ENCODE results near the gene NACAD. TPM values are rescaled to one million over a fixed set of nuclear protein-coding genes. Genes with fewer than 3 reads are reported as not detected.
A peak's percentile ranks its signal among the peaks of the same experiment; 100 is the strongest.
"Not testable (repeated sequence)": the region's sequence is repeated elsewhere in the genome, so short reads cannot be mapped to it uniquely, and the experiment has no call there.

The NACAD gene
- total RNA-seq, 2 donors from 2014 or later: 0.15 to 0.47 TPM

- no peaks in the 10 kb centered on the region for H3K9me3 ChIP-seq (ENCODE audit: control insufficient read depth, low read length, poor library complexity, severe bottlenecking)
- Mint-ChIP-seq H3K4me1 (peaks cover 16% of the 10 kb centered on the region), H3K27ac (peak overlapping the region; percentile 87), H3K27me3 (no peaks in the 10 kb centered on the region), H3K36me3 (ENCODE audit: low read depth) (peaks cover 2% of the 10 kb centered on the region), H3K4me3 (peak overlapping the region; percentile 73)
- DNase-seq (no peak), ATAC-seq (no peak)
Observed at GRCh38 chr7:45123913-45124710, 35.3 kb upstream of the NACAD start.

GRCh38 chr7:45122975-45123860, 34.4 kb upstream of the NACAD start:
- H3K36me3 Mint-ChIP-seq (ENCODE audit: low read depth): peaks cover 2% of the 10 kb centered on the region
- peak overlapping the region; percentile 87 for H3K27ac Mint-ChIP-seq
- peak overlapping the region; percentile 73 for H3K4me3 Mint-ChIP-seq
- ATAC-seq (peak; percentile 41), DNase-seq (no peak)
- no peaks in the 10 kb centered on the region for H3K9me3 ChIP-seq (ENCODE audit: control insufficient read depth, low read length, poor library complexity, severe bottlenecking)
- H3K27me3 Mint-ChIP-seq: no peaks in the 10 kb centered on the region
- H3K4me1 Mint-ChIP-seq: peaks cover 20% of the 10 kb centered on the region

DNA sequence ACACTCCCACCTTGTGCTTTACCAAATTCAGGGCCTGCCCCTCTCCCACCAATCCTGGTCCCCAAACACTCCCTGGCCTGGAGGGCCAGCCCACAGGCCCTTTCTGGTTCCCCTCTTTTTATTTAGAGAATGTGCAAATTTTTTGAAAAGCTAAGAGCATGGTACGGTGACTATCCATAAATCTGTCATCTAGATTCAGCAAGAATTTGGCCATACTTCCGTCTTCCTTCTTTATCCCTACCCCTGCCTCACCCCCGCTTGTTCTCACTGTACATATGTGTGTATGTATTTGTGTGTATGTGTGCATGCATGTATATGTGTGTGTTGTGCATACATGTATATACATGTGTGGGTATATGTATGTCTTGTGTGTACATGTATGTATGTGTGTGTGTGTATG, 30.8 kb upstream of the NACAD start:
- Mint-ChIP-seq H3K27ac (no peak overlapping the region), H3K27me3 (peaks cover 2% of the 10 kb centered on the region), H3K4me1 (peaks cover 20% of the 10 kb centered on the region), H3K4me3 (no peak overlapping the region), H3K36me3 (ENCODE audit: low read depth) (peaks cover 2% of the 10 kb centered on the region)
- ATAC-seq (no peak), DNase-seq (no peak)
- no peaks in the 10 kb centered on the region for H3K9me3 ChIP-seq (ENCODE audit: control insufficient read depth, low read length, poor library complexity, severe bottlenecking)

GRCh38 chr7:45118889-45119331, 30.1 kb upstream of the NACAD start:
- Mint-ChIP-seq H3K27me3 (peaks cover 7% of the 10 kb centered on the region), H3K4me1 (peaks cover 20% of the 10 kb centered on the region), H3K27ac (no peak overlapping the region), H3K4me3 (no peak overlapping the region), H3K36me3 (ENCODE audit: low read depth) (peaks cover 2% of the 10 kb centered on the region)
- DNase-seq: no peak
- no peak for ATAC-seq
- H3K9me3 ChIP-seq (ENCODE audit: control insufficient read depth, low read length, poor library complexity, severe bottlenecking): no peaks in the 10 kb centered on the region

DNA sequence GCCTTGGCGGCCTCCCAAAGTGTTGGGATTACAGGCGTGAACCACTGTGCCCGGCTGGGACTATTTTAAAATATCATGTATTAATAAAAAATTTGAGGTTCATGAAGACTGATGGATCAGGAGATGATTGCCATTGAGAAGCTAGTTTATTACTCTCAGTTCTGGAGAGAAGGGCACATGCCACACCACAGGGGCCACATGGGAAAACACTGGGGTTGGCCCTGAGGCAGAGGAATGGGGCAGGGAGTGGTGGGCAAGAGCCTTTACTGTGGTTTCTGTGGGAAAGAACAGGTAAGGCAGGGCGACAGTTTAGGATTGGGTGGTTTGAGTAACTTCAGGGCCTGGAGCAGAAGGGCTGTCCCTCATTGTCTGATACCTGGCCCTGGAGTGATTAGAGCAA, 29.5 kb upstream of the NACAD start:
- peaks cover 7% of the 10 kb centered on the region for H3K27me3 Mint-ChIP-seq
- peaks cover 2% of the 10 kb centered on the region for H3K36me3 Mint-ChIP-seq (ENCODE audit: low read depth)
- peaks cover 16% of the 10 kb centered on the region for H3K4me1 Mint-ChIP-seq
- DNase-seq (no peak), ATAC-seq (no peak)
- no peaks in the 10 kb centered on the region for H3K9me3 ChIP-seq (ENCODE audit: control insufficient read depth, low read length, poor library complexity, severe bottlenecking)
- H3K27ac Mint-ChIP-seq: no peak overlapping the region
- H3K4me3 Mint-ChIP-seq: no peak overlapping the region

DNA sequence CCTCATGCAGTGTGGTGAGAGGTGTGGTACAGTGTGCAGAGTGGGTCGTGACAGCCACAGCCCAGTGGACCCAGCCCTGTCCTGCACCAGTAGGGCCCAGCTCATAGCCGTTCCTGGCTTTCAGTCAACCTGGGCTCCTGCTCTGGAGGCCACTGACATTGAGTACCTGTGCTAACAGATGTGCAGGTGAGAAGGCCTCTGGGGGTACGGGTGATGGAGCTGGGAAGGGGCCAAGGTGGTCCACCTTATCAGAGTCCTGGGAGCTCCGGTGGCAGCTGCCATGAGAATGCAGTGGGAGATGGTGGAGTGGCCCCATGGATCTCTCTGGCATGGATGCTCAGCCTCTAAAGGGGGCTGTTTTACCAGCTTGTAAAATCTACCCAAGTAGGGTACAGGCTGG, 28.8 kb upstream of the NACAD start:
- no peak for DNase-seq
- Mint-ChIP-seq H3K27ac (no peak overlapping the region), H3K36me3 (ENCODE audit: low read depth) (peaks cover 2% of the 10 kb centered on the region)

GRCh38 chr7:45116048-45116447, 27.3 kb upstream of the NACAD start:
- peaks cover 20% of the 10 kb centered on the region for H3K4me1 Mint-ChIP-seq
- H3K4me3 Mint-ChIP-seq: no peak overlapping the region
- H3K27ac Mint-ChIP-seq: no peak overlapping the region
- H3K9me3 ChIP-seq (ENCODE audit: control insufficient read depth, low read length, poor library complexity, severe bottlenecking): no peaks in the 10 kb centered on the region
- ATAC-seq (no peak), DNase-seq (no peak)
- peaks cover 7% of the 10 kb centered on the region for H3K27me3 Mint-ChIP-seq
- H3K36me3 Mint-ChIP-seq (ENCODE audit: low read depth): peaks cover 3% of the 10 kb centered on the region

More for the DNA sequence above, 28.8 kb upstream of the NACAD start:
- no peak overlapping the region for H3K4me3 Mint-ChIP-seq
- H3K9me3 ChIP-seq (ENCODE audit: control insufficient read depth, low read length, poor library complexity, severe bottlenecking): no peaks in the 10 kb centered on the region
- ATAC-seq: no peak
- peaks cover 13% of the 10 kb centered on the region for H3K4me1 Mint-ChIP-seq
- H3K27me3 Mint-ChIP-seq: peaks cover 7% of the 10 kb centered on the region

DNA sequence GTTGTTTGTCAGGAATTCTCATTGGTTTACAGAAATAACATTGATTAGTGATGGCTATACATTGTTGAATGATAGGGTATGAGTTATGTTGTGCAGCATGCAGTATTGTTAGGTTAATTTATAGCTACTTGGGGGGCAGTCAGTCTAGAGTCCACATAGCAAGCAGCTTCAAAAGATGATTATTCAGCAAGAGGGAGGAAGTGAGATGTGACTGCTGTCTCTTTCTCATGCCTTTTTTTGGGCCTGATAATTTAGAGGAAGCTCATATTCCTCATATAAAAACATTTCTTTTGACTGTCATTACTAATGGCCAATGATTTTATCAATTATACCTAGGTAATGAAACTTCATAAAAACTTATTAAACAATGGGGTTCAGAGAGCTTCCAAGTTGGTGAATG, 26.2 kb upstream of the NACAD start:
- no peak for ATAC-seq
- Mint-ChIP-seq H3K4me1 (peaks cover 27% of the 10 kb centered on the region), H3K4me3 (no peak overlapping the region), H3K27me3 (peaks cover 7% of the 10 kb centered on the region), H3K36me3 (ENCODE audit: low read depth) (peaks cover 3% of the 10 kb centered on the region), H3K27ac (no peak overlapping the region)
- DNase-seq: no peak
- H3K9me3 ChIP-seq (ENCODE audit: control insufficient read depth, low read length, poor library complexity, severe bottlenecking): no peaks in the 10 kb centered on the region

- not testable (repeated sequence) for H3K27me3 Mint-ChIP-seq; DNase-seq; H3K4me3 Mint-ChIP-seq; H3K9me3 ChIP-seq (ENCODE audit: control insufficient read depth, low read length, poor library complexity, severe bottlenecking); H3K36me3 Mint-ChIP-seq (ENCODE audit: low read depth); ATAC-seq
- Mint-ChIP-seq H3K4me1 (peaks cover 28% of the 10 kb centered on the region), H3K27ac (peak overlapping the region; percentile 60)
Observed at GRCh38 chr7:45114257-45114656, 25.5 kb upstream of the NACAD start.

DNA sequence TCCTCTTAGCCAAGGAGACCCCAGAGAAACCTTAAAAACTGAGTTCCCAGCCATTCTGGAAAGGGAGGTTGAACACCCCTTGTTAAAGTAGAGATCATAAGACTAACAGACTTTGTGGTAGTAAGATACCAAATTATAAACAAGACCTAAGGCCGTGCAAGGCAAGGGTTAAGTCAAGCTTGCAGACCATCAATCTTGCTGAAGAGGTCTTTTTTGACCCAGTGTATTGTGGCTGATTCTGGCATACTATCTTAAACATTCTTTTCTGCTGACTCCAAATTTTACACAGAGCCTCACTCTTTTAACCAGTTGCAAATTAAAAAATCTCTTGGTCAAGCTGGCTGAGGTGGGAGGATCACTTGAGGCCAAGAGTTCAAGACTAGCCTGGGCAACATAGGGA, 23.9 kb upstream of the NACAD start:
- H3K27ac Mint-ChIP-seq: peak overlapping the region; percentile 97
- H3K4me1 Mint-ChIP-seq: peaks cover 30% of the 10 kb centered on the region
- H3K9me3 ChIP-seq (ENCODE audit: control insufficient read depth, low read length, poor library complexity, severe bottlenecking): no peaks in the 10 kb centered on the region
- H3K4me3 Mint-ChIP-seq: peak overlapping the region; percentile 43
- no peak for DNase-seq
- no peak for ATAC-seq
- peaks cover 7% of the 10 kb centered on the region for H3K27me3 Mint-ChIP-seq
- H3K36me3 Mint-ChIP-seq (ENCODE audit: low read depth): peaks cover 3% of the 10 kb centered on the region

- Mint-ChIP-seq H3K27ac (peak within 1 kb of the TSS; percentile 97), H3K36me3 (ENCODE audit: low read depth) (peaks cover 3% of the 10 kb centered on the region), H3K4me1 (peaks cover 31% of the 10 kb centered on the region), H3K27me3 (peaks cover 7% of the 10 kb centered on the region), H3K4me3 (peak within 1 kb of the TSS; percentile 97)
- H3K9me3 ChIP-seq (ENCODE audit: control insufficient read depth, low read length, poor library complexity, severe bottlenecking): no peaks in the 10 kb centered on the region
- DNase-seq (peak; percentile 86 to 89 (median 88)), ATAC-seq (peak; percentile 91)
Observed at GRCh38 chr7:45111298-45112223, 22.8 kb upstream of the NACAD start, which contains the start of gene TBRG4. Gene TBRG4 (minus strand): TSS chr7:45111697. CDS start chr7:45109237, 2,460 bp downstream.

- Mint-ChIP-seq H3K27ac (peak overlapping the region; percentile 49), H3K36me3 (ENCODE audit: low read depth) (peaks cover 3% of the 10 kb centered on the region), H3K27me3 (no peaks in the 10 kb centered on the region), H3K4me1 (peaks cover 31% of the 10 kb centered on the region), H3K4me3 (no peak overlapping the region)
- no peak for ATAC-seq
- DNase-seq: no peak
- no peaks in the 10 kb centered on the region for H3K9me3 ChIP-seq (ENCODE audit: control insufficient read depth, low read length, poor library complexity, severe bottlenecking)
Observed at GRCh38 chr7:45108863-45109262, 20.1 kb upstream of the NACAD start.

Measured in T-helper 17 cell (primary cell).